ENCODE results near the gene ST3GAL4. TPM values are rescaled to one million over a fixed set of nuclear protein-coding genes. Genes with fewer than 3 reads are reported as not detected.
A peak's percentile ranks its signal among the peaks of the same experiment; 100 is the strongest.

Gene ST3GAL4
- total RNA-seq, 2 donors from 2014 or later: 29.2 to 192 TPM

DNA sequence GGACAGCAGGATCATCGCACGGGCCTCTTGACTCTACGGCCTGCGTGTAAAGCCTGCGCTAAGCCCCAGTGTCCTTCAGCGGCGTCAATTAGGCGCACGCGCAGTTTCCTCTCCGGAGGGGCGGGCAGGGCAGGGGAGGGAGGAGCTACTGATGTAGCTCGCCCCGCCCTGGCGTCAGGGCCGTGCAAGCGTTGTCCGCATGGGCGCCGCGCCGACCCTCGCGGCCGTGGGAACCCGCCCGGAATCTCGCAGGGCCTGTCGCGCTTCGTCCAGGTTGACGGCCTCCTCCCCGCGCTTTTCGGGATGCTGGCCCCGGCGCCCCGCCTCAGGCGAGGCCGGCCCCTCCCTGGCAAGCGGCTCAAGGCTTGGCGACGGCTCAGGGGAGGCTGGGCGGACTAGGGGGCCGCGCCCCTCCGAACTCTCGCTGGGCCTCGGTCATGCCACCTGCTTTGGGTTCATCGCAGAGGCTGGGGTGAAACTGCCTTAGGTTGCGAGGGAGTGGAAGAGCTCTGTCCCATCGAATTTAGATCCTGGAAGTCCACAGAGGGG, 61.1 kb downstream of the ST3GAL4 start:
- WGBS: 2% methylated on average over 49 of the region's 52 CpGs
- H3K27ac ChIP-seq: peak overlapping the region; percentile 69 to 78
- intact Hi-C loops (cut with DNase I): loop anchor here (5.0 kb wide), 2 partner anchors 59 to 99 kb away; partner anchors contain the start of gene ST3GAL4
- TF ChIP-seq POLR2AphosphoS5 (IDR thresholded peaks at IDR 0.05) (peak; percentile 61), POLR2A (IDR thresholded peaks at IDR 0.05) (peak; percentile 40)
- TF ChIP-seq, protein P1, sequence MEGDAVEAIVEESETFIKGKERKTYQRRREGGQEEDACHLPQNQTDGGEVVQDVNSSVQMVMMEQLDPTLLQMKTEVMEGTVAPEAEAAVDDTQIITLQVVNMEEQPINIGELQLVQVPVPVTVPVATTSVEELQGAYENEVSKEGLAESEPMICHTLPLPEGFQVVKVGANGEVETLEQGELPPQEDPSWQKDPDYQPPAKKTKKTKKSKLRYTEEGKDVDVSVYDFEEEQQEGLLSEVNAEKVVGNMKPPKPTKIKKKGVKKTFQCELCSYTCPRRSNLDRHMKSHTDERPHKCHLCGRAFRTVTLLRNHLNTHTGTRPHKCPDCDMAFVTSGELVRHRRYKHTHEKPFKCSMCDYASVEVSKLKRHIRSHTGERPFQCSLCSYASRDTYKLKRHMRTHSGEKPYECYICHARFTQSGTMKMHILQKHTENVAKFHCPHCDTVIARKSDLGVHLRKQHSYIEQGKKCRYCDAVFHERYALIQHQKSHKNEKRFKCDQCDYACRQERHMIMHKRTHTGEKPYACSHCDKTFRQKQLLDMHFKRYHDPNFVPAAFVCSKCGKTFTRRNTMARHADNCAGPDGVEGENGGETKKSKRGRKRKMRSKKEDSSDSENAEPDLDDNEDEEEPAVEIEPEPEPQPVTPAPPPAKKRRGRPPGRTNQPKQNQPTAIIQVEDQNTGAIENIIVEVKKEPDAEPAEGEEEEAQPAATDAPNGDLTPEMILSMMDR (IDR thresholded peaks at IDR 0.05): peak in 1 of 4 experiments; percentile 19
- H3K9me3 ChIP-seq: no peaks in the 10 kb centered on the region
- H3K27me3 ChIP-seq (replicated peaks; ENCODE audit: insufficient read depth): no peaks in the 10 kb centered on the region
- no peaks in the 10 kb centered on the region for H3K36me3 ChIP-seq
- peak overlapping the region; percentile 29 to 38 for H3K4me3 ChIP-seq
- H3K4me1 ChIP-seq (replicated peaks): peaks cover 4% of the 10 kb centered on the region
- peak; percentile 71 for DNase-seq (ENCODE audit: low spot score)

DNA sequence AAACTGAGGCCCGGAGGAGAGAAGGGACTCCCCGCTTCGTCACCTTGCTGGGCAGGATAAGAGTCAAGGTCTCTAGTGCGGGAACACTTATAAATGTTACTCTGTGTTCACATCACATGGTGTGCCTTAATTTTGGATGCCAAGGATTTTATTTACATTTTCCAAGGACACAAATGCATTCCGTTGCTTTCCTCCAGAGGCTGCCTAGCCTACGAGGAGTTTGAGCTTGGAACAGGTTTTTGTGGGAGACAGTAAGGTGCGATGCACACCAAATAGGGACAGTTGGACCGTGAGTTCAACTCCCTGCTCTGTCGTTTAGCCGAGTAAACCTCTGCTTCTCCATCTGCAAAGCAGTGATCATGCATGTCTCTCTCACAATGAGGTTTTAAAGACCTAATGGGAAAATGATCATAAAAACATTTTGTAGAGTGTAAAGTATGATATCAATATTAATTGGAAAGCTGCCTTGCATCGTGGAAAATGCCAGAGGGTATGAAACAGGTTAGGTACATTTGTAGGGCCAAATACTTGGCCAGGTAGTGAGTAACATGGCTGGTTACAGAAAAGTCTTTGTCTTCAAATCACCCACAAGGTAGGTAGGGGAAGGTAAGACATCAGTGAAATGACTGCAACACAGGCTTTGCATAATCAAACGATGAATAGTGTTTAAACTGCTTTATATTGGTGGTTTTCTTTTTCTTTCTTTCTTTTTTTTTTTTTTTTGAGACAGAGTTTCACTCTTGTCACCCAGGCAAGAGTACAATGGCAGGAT, 61.8 kb downstream of the ST3GAL4 start:
- H3K4me3 ChIP-seq: peak overlapping the region in 1 of 2 donors; percentile 38
- 29% methylated on average over 12 of the region's 12 CpGs for WGBS
- H3K27ac ChIP-seq: peak overlapping the region; percentile 69 to 78
- no peaks in the 10 kb centered on the region for H3K36me3 ChIP-seq
- H3K4me1 ChIP-seq (replicated peaks): peaks cover 4% of the 10 kb centered on the region
- TF ChIP-seq POLR2A (IDR thresholded peaks at IDR 0.05): no peak
- TF ChIP-seq, protein P1 (IDR thresholded peaks at IDR 0.05): no peak
- TF ChIP-seq POLR2AphosphoS5 (IDR thresholded peaks at IDR 0.05): peak; percentile 14
- H3K27me3 ChIP-seq (replicated peaks; ENCODE audit: insufficient read depth): no peaks in the 10 kb centered on the region
- H3K9me3 ChIP-seq: no peaks in the 10 kb centered on the region
- no peak for DNase-seq (ENCODE audit: low spot score)
- intact Hi-C loops (cut with DNase I): loop anchor here (5.0 kb wide), 2 partner anchors 60 to 100 kb away; partner anchors contain the start of gene ST3GAL4

DNA sequence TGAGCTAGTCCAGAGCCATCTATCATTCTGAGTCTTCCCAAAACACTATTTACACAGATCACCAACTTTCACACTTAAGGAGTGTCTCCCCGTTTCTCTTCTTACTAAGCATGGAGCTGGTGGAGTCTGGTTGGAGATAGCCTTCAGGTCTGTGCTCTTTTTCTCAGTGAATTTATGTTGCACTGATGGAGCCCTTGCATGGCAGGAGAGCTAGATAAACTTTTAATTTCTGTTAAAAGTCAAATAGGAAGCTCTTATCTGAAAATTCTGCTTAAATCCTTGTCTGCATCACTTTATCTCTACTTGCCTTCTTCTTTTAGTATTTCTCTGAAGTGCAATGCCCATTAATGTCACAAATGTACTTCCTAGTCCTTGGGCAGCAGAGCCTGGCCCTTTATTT, 63.4 kb downstream of the ST3GAL4 start:
- H3K4me1 ChIP-seq (replicated peaks): peaks cover 4% of the 10 kb centered on the region
- no peaks in the 10 kb centered on the region for H3K36me3 ChIP-seq
- H3K27me3 ChIP-seq (replicated peaks; ENCODE audit: insufficient read depth): no peaks in the 10 kb centered on the region
- no peaks in the 10 kb centered on the region for H3K9me3 ChIP-seq
- intact Hi-C loops (cut with DNase I): loop anchor here (5.0 kb wide), 2 partner anchors 62 to 102 kb away; partner anchors contain the start of gene ST3GAL4
- no peak overlapping the region for H3K4me3 ChIP-seq
- no peak overlapping the region for H3K27ac ChIP-seq
- DNase-seq (ENCODE audit: low spot score): no peak
- WGBS: 28% methylated on average over 1 of the region's 1 CpG
- TF ChIP-seq POLR2A (IDR thresholded peaks at IDR 0.05): no peak
- no peak for TF ChIP-seq POLR2AphosphoS5 (IDR thresholded peaks at IDR 0.05)
- TF ChIP-seq, protein P1 (IDR thresholded peaks at IDR 0.05): no peak

DNA sequence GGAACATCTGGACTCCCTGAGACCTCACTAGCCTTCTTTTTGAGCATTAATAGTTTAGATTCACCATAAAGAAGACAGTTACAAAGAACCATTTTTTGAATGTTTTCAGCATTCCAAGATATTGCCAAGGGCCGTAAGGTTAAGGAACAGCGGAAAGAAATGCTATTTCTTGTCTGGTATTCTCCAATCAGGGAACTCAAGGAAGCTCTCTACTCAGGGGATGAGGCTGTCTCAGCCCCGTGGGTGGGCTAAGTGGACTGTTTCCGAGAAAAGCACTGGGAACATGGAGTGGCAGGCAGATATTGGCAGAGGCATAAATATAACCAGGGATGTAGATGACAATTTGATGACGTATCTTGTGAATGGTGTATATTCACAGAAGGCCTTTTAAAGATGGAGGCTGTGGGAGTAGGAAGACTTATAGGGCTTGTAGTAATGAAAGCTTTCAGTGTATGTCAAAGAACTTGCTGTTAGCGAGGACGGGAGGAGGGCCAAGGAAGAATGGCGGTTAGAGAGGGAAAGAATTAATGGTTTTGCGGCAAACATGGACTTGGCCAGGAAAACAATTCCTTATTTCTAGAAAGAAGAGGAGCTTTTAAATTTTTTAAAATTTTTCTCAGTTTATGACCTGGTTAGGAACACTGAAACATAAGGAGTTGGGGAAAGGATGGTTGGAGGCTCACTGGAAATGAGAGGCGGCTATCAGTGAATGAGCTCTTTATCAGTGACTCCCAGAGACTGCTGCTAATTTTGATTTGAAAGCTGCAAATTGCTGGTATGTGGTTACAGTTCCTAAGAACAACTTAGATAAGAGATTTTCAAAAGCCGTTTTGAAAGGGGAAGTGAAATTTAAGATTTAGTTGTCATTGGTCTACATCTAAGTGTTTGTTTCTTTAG, 64.6 kb downstream of the ST3GAL4 start:
- TF ChIP-seq POLR2AphosphoS5 (IDR thresholded peaks at IDR 0.05) (no peak), POLR2A (IDR thresholded peaks at IDR 0.05) (no peak)
- TF ChIP-seq, protein P1 (IDR thresholded peaks at IDR 0.05): no peak
- H3K9me3 ChIP-seq: no peaks in the 10 kb centered on the region
- DNase-seq (ENCODE audit: low spot score): no peak
- intact Hi-C loops (cut with DNase I): loop anchor here (5.0 kb wide), 2 partner anchors 63 to 103 kb away; partner anchors contain the start of gene ST3GAL4
- no peak overlapping the region for H3K4me3 ChIP-seq
- 71% methylated on average over 11 of the region's 11 CpGs for WGBS
- no peaks in the 10 kb centered on the region for H3K36me3 ChIP-seq
- peaks cover 4% of the 10 kb centered on the region for H3K4me1 ChIP-seq (replicated peaks)
- no peak overlapping the region for H3K27ac ChIP-seq
- no peaks in the 10 kb centered on the region for H3K27me3 ChIP-seq (replicated peaks; ENCODE audit: insufficient read depth)
